Iris pigment epithelial cell (primary cell): ENCODE results near the gene SCUBE2.
"Not testable (repeated sequence)": the region's sequence is repeated elsewhere in the genome, so short reads cannot be mapped to it uniquely, and the experiment has no call there.

Experiments
- DNase-seq: peaks from one replicate; pipeline ENCODE4 v3.0.0-alpha.2; 2011; ENCODE audit warnings: low read depth

Gene SCUBE2

GRCh38 chr11:9040410-9040809 lies 51.0 kb downstream of the SCUBE2 start:
- no peak for DNase-seq

GRCh38 chr11:9039863-9040262 lies 51.5 kb downstream of the SCUBE2 start:
- no peak for DNase-seq

- peak; percentile 89 for DNase-seq
Observed at GRCh38 chr11:9039198-9039597, 52.2 kb downstream of the SCUBE2 start.

GRCh38 chr11:9038541-9038940 lies 52.9 kb downstream of the SCUBE2 start:
- no peak for DNase-seq

- peak; percentile 5 for DNase-seq
Observed at GRCh38 chr11:9037963-9038362, 53.4 kb downstream of the SCUBE2 start.

- no peak for DNase-seq
Observed at GRCh38 chr11:9037046-9037780, 54.2 kb downstream of the SCUBE2 start.

- no peak for DNase-seq
Observed at GRCh38 chr11:9030601-9031000, 60.8 kb downstream of the SCUBE2 start.

- DNase-seq: no peak
Observed at GRCh38 chr11:9029422-9029821, 62.0 kb downstream of the SCUBE2 start.

GRCh38 chr11:9028581-9028980 lies 62.8 kb downstream of the SCUBE2 start:
- DNase-seq: no peak

- no peak for DNase-seq
Observed at GRCh38 chr11:9025101-9025850, 66.1 kb downstream of the SCUBE2 start.

- DNase-seq: no peak
Observed at GRCh38 chr11:9022961-9023680, 68.3 kb downstream of the SCUBE2 start.

GRCh38 chr11:9020916-9021315 lies 70.5 kb downstream of the SCUBE2 start:
- DNase-seq: peak; percentile 24

- no peak for DNase-seq
Observed at GRCh38 chr11:9019861-9020260, 71.5 kb downstream of the SCUBE2 start.

GRCh38 chr11:9017773-9018172 lies 73.6 kb downstream of the SCUBE2 start:
- DNase-seq: no peak

GRCh38 chr11:9016916-9017642 lies 74.3 kb downstream of the SCUBE2 start:
- peak; percentile 56 for DNase-seq

GRCh38 chr11:9015677-9016076 lies 75.7 kb downstream of the SCUBE2 start:
- peak; percentile 84 for DNase-seq

- no peak for DNase-seq
Observed at GRCh38 chr11:9014826-9015225, 76.6 kb downstream of the SCUBE2 start.

- DNase-seq: no peak
Observed at GRCh38 chr11:9013373-9013772, 78.0 kb downstream of the SCUBE2 start.

- not testable (repeated sequence) for DNase-seq
Observed at GRCh38 chr11:9009538-9009937, 81.9 kb downstream of the SCUBE2 start.

- no peak for DNase-seq
Observed at GRCh38 chr11:9008661-9009060, 82.7 kb downstream of the SCUBE2 start.

GRCh38 chr11:9008011-9008550 lies 83.3 kb downstream of the SCUBE2 start:
- no peak for DNase-seq

GRCh38 chr11:9005087-9005486 lies 86.3 kb downstream of the SCUBE2 start:
- no peak for DNase-seq
